GM23338 (cell line): ENCODE results near the gene KCNQ1OT1. TPM values are rescaled to one million over a fixed set of nuclear protein-coding genes. Genes with fewer than 3 reads are reported as not detected.

ENCODE experiments used
- ATAC-seq: fragments of 200-7000 bp; cut with Tn5 transposase; 3 replicates; pipeline ENCODE4 v1.9.1; 2020
- DNase-seq: peaks from one replicate; pipeline ENCODE4 v3.0.0-alpha.2; 2015; ENCODE audit warnings: low spot score
- H2AFZ ChIP-seq: fragments of 200-600 bp; sonication (generic); 2 replicates; pipeline ENCODE4 v1.8.0; 2016; ENCODE audit warnings: antibody characterized with exemption, mild to moderate bottlenecking, moderate library complexity
- H3F3A ChIP-seq: fragments of 200-600 bp; sonication (generic); replicated peaks from 2 replicates; pipeline ENCODE4 v1.8.0; 2017; ENCODE audit warnings: antibody characterized with exemption, mixed run types, low read depth
- H3K27ac ChIP-seq: fragments of 200-600 bp; sonication (generic); 2 replicates; pipeline ENCODE4 v1.6.1; 2016; ENCODE audit warnings: low read depth
- H3K27me3 ChIP-seq: fragments of 200-600 bp; sonication (generic); 2 replicates; pipeline ENCODE4 v1.8.0; 2016; ENCODE audit warnings: mild to moderate bottlenecking, mixed run types, moderate library complexity; ENCODE audit not compliant: insufficient read depth
- H3K36me3 ChIP-seq: fragments of 200-600 bp; sonication (generic); 2 replicates; pipeline ENCODE4 v1.8.0; 2016; ENCODE audit warnings: mild to moderate bottlenecking; ENCODE audit not compliant: insufficient read depth
- H3K4me1 ChIP-seq: fragments of 200-600 bp; sonication (generic); 2 replicates; pipeline ENCODE4 v1.8.0; 2016; ENCODE audit warnings: mild to moderate bottlenecking, moderate library complexity; ENCODE audit not compliant: insufficient read depth
- H3K4me2 ChIP-seq: fragments of 200-600 bp; sonication (generic); 2 replicates; pipeline ENCODE4 v1.7.1; 2017; ENCODE audit warnings: mixed run types
- H3K4me3 ChIP-seq: fragments of 200-600 bp; sonication (generic); 2 replicates; pipeline ENCODE4 v1.6.1; 2016; ENCODE audit warnings: mixed run types
- H3K79me2 ChIP-seq: fragments of 200-600 bp; sonication (generic); replicated peaks from 2 replicates; pipeline ENCODE4 v1.8.0; 2017; ENCODE audit warnings: mild to moderate bottlenecking; ENCODE audit not compliant: insufficient read depth
- H3K9me2 ChIP-seq: fragments of 200-600 bp; sonication (generic); 2 replicates; pipeline ENCODE4 v1.8.0; 2017; ENCODE audit not compliant: insufficient read depth
- H4K20me1 ChIP-seq: fragments of 200-600 bp; sonication (generic); replicated peaks from 2 replicates; pipeline ENCODE4 v1.8.0; 2017; ENCODE audit warnings: mild to moderate bottlenecking; ENCODE audit not compliant: insufficient read depth
- H3K27ac Mint-ChIP-seq: 2 replicates; pipeline ENCODE4 v1.8.0; 2020; ENCODE audit warnings: inconsistent platforms, mild to moderate bottlenecking, moderate library complexity, mixed read lengths
- H3K27me3 Mint-ChIP-seq: 3 replicates; pipeline ENCODE4 v1.8.0; 2022; ENCODE audit warnings: low read depth, mild to moderate bottlenecking, moderate library complexity, mixed read lengths, inconsistent platforms; ENCODE audit not compliant: insufficient read depth, poor library complexity
- H3K36me3 Mint-ChIP-seq: 3 replicates; pipeline ENCODE4 v1.8.0; 2021; ENCODE audit warnings: low read depth, mild to moderate bottlenecking, inconsistent platforms, moderate library complexity, mixed read lengths
- H3K4me1 Mint-ChIP-seq: 3 replicates; pipeline ENCODE4 v1.8.0; 2020; ENCODE audit warnings: mild to moderate bottlenecking, inconsistent platforms, mixed read lengths
- H3K4me3 Mint-ChIP-seq: 3 replicates; pipeline ENCODE4 v1.8.0; 2021; ENCODE audit warnings: moderate library complexity, mild to moderate bottlenecking, inconsistent platforms, mixed read lengths
- H3K9me3 Mint-ChIP-seq: 3 replicates; pipeline ENCODE4 v1.8.0; 2020; ENCODE audit warnings: moderate library complexity, mild to moderate bottlenecking, inconsistent platforms, mixed read lengths
- CREB1 ChIP-seq: fragments of 250-450 bp; sonication (Bioruptor Pico); IDR thresholded peaks from 2 replicates; pipeline ENCODE4 v1.5.0; 2020; ENCODE audit warnings: low read depth, mild to moderate bottlenecking, moderate library complexity
- ETS1 ChIP-seq: IDR thresholded peaks from 2 replicates; pipeline ENCODE4 v1.6.1; 2016; ENCODE audit warnings: antibody characterized with exemption
- EZH2 ChIP-seq: fragments of 200-600 bp; sonication (generic); IDR thresholded peaks from one replicate; pipeline ENCODE4 v1.8.0; 2017; ENCODE audit warnings: antibody characterized with exemption, mild to moderate bottlenecking, low read depth; ENCODE audit not compliant: unreplicated experiment
- EZH2phosphoT487 ChIP-seq: fragments of 200-600 bp; sonication (generic); IDR thresholded peaks from one replicate; pipeline ENCODE4 v1.8.1; 2018; ENCODE audit warnings: antibody characterized with exemption; ENCODE audit not compliant: unreplicated experiment
- JUNB ChIP-seq: IDR thresholded peaks from one replicate; pipeline ENCODE4 v1.6.1; 2016; ENCODE audit warnings: antibody characterized with exemption; ENCODE audit not compliant: unreplicated experiment
- NANOG ChIP-seq: IDR thresholded peaks from 2 replicates; pipeline ENCODE4 v1.6.1; 2016; ENCODE audit warnings: antibody characterized with exemption, borderline replicate concordance
- POLR2AphosphoS5 ChIP-seq: IDR thresholded peaks from 2 replicates; pipeline ENCODE4 v1.6.1; 2016; ENCODE audit warnings: antibody characterized with exemption, low read depth
- STAT1 ChIP-seq: IDR thresholded peaks from one replicate; pipeline ENCODE4 v1.6.1; 2016; ENCODE audit warnings: antibody characterized with exemption; ENCODE audit not compliant: unreplicated experiment
- ZNF114 ChIP-seq: fragments of 250-450 bp; sonication (Bioruptor Pico); IDR thresholded peaks from 2 replicates; pipeline ENCODE4 v1.5.0; 2020; ENCODE audit warnings: mild to moderate bottlenecking, moderate library complexity
- ZNF331 ChIP-seq: fragments of 250-450 bp; sonication (Bioruptor Pico); IDR thresholded peaks from 2 replicates; pipeline ENCODE4 v1.5.0; 2020; ENCODE audit warnings: low read depth, mild to moderate bottlenecking, moderate library complexity
- ZNF462 ChIP-seq: fragments of 250-450 bp; sonication (Bioruptor Pico); IDR thresholded peaks from 2 replicates; pipeline ENCODE4 v1.5.0; 2020; ENCODE audit warnings: mild to moderate bottlenecking, moderate library complexity
- polyA plus RNA-seq: library from polyadenylated mRNA; unstranded; fragments of >200 nt; fragmentation: Nextera tagmentation; extraction: Ambion mirVana; gene quantifications from 2 replicates; pipeline ENCODE4 v1.2.1, GENCODE V29; 2016
- total RNA-seq: library from RNA; depleted of rRNA; stranded (reverse); fragments of >200 nt; shearing (Covaris generic); gene quantifications from 2 replicates; pipeline ENCODE4 v1.2.3, GENCODE V29; 2014
- TF ChIP-seq, protein P1 (sequence below), 2 experiments: fragments of 200-600 bp in 1 of 2; sonication (generic) in 1 of 2; conservative IDR thresholded peaks; 2 replicates each; pipeline versions ENCODE4 v1.5.1 to v1.6.1; 2016 to 2017; ENCODE audit warnings: antibody characterized with exemption in 2 of 2, low read depth in 2 of 2, mild to moderate bottlenecking in 2 of 2, moderate library complexity in 1 of 2
- TF ChIP-seq, protein P2 (sequence below): IDR thresholded peaks from one replicate; pipeline ENCODE4 v1.6.1; 2018; ENCODE audit warnings: antibody characterized with exemption; ENCODE audit not compliant: unreplicated experiment

The KCNQ1OT1 gene
- total and polyA plus RNA-seq, 2 experiments from 2014 or later: 1.5 to 4.2 TPM

GRCh38 chr11:2729841-2730240, 30.0 kb upstream of the KCNQ1OT1 start:
- H3K27me3 Mint-ChIP-seq: peaks cover 48% of the 10 kb centered on the region

More at GRCh38 chr11:2729841-2730240, 30.0 kb upstream of the KCNQ1OT1 start:
- no peaks in the 10 kb centered on the region for H3K36me3 Mint-ChIP-seq
- Histone ChIP-seq H4K20me1 (no peaks in the 10 kb centered on the region), H3F3A (no peaks in the 10 kb centered on the region), H3K27ac (no peak overlapping the region), H3K4me1 (no peaks in the 10 kb centered on the region), H2AFZ (no peak overlapping the region), H3K27me3 (peaks cover 6% of the 10 kb centered on the region), H3K9me2 (no peaks in the 10 kb centered on the region), H3K79me2 (no peaks in the 10 kb centered on the region), H3K4me3 (no peak overlapping the region), H3K4me2 (no peak overlapping the region), H3K36me3 (no peaks in the 10 kb centered on the region)
- ATAC-seq (no peak), DNase-seq (no peak)
- TF ChIP-seq ZNF114: no peak
- no peak for TF ChIP-seq EZH2
- TF ChIP-seq JUNB: no peak
- TF ChIP-seq, protein P1, sequence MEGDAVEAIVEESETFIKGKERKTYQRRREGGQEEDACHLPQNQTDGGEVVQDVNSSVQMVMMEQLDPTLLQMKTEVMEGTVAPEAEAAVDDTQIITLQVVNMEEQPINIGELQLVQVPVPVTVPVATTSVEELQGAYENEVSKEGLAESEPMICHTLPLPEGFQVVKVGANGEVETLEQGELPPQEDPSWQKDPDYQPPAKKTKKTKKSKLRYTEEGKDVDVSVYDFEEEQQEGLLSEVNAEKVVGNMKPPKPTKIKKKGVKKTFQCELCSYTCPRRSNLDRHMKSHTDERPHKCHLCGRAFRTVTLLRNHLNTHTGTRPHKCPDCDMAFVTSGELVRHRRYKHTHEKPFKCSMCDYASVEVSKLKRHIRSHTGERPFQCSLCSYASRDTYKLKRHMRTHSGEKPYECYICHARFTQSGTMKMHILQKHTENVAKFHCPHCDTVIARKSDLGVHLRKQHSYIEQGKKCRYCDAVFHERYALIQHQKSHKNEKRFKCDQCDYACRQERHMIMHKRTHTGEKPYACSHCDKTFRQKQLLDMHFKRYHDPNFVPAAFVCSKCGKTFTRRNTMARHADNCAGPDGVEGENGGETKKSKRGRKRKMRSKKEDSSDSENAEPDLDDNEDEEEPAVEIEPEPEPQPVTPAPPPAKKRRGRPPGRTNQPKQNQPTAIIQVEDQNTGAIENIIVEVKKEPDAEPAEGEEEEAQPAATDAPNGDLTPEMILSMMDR (conservative IDR thresholded peaks at IDR 0.05; ENCODE audit: low read depth in 2 of 2): no peak
- TF ChIP-seq STAT1: no peak
- no peak for TF ChIP-seq CREB1
- no peak for TF ChIP-seq EZH2phosphoT487
- TF ChIP-seq ZNF331 (CRISPR knock-in tag): no peak
- TF ChIP-seq ETS1: no peak
- TF ChIP-seq ZNF462 (CRISPR knock-in tag): no peak
- TF ChIP-seq, protein P2, sequence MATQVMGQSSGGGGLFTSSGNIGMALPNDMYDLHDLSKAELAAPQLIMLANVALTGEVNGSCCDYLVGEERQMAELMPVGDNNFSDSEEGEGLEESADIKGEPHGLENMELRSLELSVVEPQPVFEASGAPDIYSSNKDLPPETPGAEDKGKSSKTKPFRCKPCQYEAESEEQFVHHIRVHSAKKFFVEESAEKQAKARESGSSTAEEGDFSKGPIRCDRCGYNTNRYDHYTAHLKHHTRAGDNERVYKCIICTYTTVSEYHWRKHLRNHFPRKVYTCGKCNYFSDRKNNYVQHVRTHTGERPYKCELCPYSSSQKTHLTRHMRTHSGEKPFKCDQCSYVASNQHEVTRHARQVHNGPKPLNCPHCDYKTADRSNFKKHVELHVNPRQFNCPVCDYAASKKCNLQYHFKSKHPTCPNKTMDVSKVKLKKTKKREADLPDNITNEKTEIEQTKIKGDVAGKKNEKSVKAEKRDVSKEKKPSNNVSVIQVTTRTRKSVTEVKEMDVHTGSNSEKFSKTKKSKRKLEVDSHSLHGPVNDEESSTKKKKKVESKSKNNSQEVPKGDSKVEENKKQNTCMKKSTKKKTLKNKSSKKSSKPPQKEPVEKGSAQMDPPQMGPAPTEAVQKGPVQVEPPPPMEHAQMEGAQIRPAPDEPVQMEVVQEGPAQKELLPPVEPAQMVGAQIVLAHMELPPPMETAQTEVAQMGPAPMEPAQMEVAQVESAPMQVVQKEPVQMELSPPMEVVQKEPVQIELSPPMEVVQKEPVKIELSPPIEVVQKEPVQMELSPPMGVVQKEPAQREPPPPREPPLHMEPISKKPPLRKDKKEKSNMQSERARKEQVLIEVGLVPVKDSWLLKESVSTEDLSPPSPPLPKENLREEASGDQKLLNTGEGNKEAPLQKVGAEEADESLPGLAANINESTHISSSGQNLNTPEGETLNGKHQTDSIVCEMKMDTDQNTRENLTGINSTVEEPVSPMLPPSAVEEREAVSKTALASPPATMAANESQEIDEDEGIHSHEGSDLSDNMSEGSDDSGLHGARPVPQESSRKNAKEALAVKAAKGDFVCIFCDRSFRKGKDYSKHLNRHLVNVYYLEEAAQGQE: no peak
- TF ChIP-seq NANOG: no peak
- TF ChIP-seq POLR2AphosphoS5: no peak
- no peak overlapping the region for H3K4me3 Mint-ChIP-seq
- H3K4me1 Mint-ChIP-seq: 0 out of 3 replicates have a peak, but pooled peaks cover 3% of the 10 kb centered on the region
- peaks cover 5% of the 10 kb centered on the region; the same call in 2 of the 3 replicates for H3K9me3 Mint-ChIP-seq
- H3K27ac Mint-ChIP-seq: no peak overlapping the region
